Endothelial cell of umbilical vein (primary cell): ENCODE measurements around the gene TREM2. TPM values are rescaled to one million over a fixed set of nuclear protein-coding genes. Genes with fewer than 3 reads are reported as not detected.

Experiments
- BruUV-seq: library from RNA; stranded (reverse); fragments of 400-500 nt; replicated peaks from 2 replicates; lab custom pipeline; 2021; lab: Mats Ljungman, UMichigan
- CTCF ChIA-PET: fragments of 300-600, 350-600 bp; sonication (Branson Sonifier 250); formaldehyde crosslinking; loops from one replicate; lab custom pipeline; 2021; ENCODE audit warnings: antibody characterized with exemption, inconsistent platforms; lab: Charles Lee
- POLR2A ChIA-PET: fragments of 300-600, 350-600 bp; sonication (Branson Sonifier 250); formaldehyde crosslinking; loops from one replicate; lab custom pipeline; 2021; ENCODE audit warnings: antibody characterized with exemption, inconsistent platforms; lab: Charles Lee
- DNase-seq: peaks from one replicate; pipeline ENCODE4 v3.0.0-alpha.2; 2011; ENCODE audit warnings: low read depth, low spot score
- FAIRE-seq: peaks from 2 replicates; lab custom pipeline; 2011; peaks lifted over from hg19 to GRCh38; lab: Jason Lieb, UNC
- H2AFZ ChIP-seq: 2 replicates; pipeline ENCODE4 v1.6.0; 2012; ENCODE audit warnings: low read depth, low read length, control low read depth, inconsistent platforms
- H3K27ac ChIP-seq: 2 replicates; pipeline ENCODE4 v1.5.1; 2011; ENCODE audit warnings: low read depth, mild to moderate bottlenecking, control low read depth, low read length, moderate library complexity; ENCODE audit not compliant: insufficient read depth
- H3K27me3 ChIP-seq, 2 experiments: 2 replicates each; pipeline versions ENCODE4 v1.6.0 to v1.6.1; 2011; ENCODE audit warnings: low read length in 2 of 2, mixed read lengths in 1 of 2; ENCODE audit not compliant: control insufficient read depth in 2 of 2, insufficient read depth in 2 of 2
- H3K36me3 ChIP-seq, 2 experiments: 2 replicates in 1 of 2; 3 replicates in 1 of 2; pipeline ENCODE4 v1.5.1; 2011; ENCODE audit warnings: low read length in 2 of 2, mild to moderate bottlenecking in 1 of 2, moderate library complexity in 1 of 2; ENCODE audit not compliant: control insufficient read depth in 2 of 2, insufficient read depth in 2 of 2; ENCODE audit errors: extremely low read depth in 1 of 2
- H3K4me1 ChIP-seq: 3 replicates; pipeline ENCODE4 v1.5.1; 2011; ENCODE audit warnings: mild to moderate bottlenecking, low read length; ENCODE audit not compliant: control insufficient read depth, insufficient read depth; ENCODE audit errors: extremely low read depth
- H3K4me2 ChIP-seq: 2 replicates; pipeline ENCODE4 v1.6.1; 2011; ENCODE audit warnings: low read length, control low read depth, mixed read lengths; ENCODE audit not compliant: insufficient read depth
- H3K4me3 ChIP-seq, 3 experiments: fragments of 200-600 bp in 1 of 3; sonication (generic), shearing (Covaris generic) in 1 of 3; replicated peaks in 1 of 3; 2 replicates each; pipeline ENCODE4 v1.5.1; 2011 to 2016; ENCODE audit warnings: control low read depth in 3 of 3, low read length in 3 of 3, mild to moderate bottlenecking in 2 of 3, inconsistent platforms in 1 of 3, low read depth in 1 of 3, moderate library complexity in 1 of 3; ENCODE audit not compliant: insufficient read depth in 1 of 3
- H3K79me2 ChIP-seq: 2 replicates; pipeline ENCODE4 v1.6.0; 2012; ENCODE audit warnings: low read length, inconsistent platforms; ENCODE audit not compliant: control insufficient read depth, insufficient read depth
- H3K9ac ChIP-seq: replicated peaks from 2 replicates; pipeline ENCODE3; 2011; ENCODE audit warnings: low read length, control low read depth; ENCODE audit not compliant: insufficient read depth; ENCODE audit errors: extremely low read depth
- H3K9me1 ChIP-seq: replicated peaks from 3 replicates; pipeline ENCODE4 v1.6.0; 2011; ENCODE audit warnings: mild to moderate bottlenecking, low read length; ENCODE audit not compliant: control insufficient read depth, insufficient read depth; ENCODE audit errors: extremely low read depth
- H3K9me3 ChIP-seq: replicated peaks from 2 replicates; pipeline ENCODE4 v1.5.1; 2012; ENCODE audit warnings: low read length, inconsistent platforms; ENCODE audit not compliant: control insufficient read depth, insufficient read depth
- H4K20me1 ChIP-seq: replicated peaks from 2 replicates; pipeline ENCODE3; 2011; ENCODE audit warnings: mild to moderate bottlenecking, low read length; ENCODE audit not compliant: control insufficient read depth, insufficient read depth; ENCODE audit errors: extremely low read depth
- EZH2 ChIP-seq: IDR thresholded peaks from 2 replicates; pipeline ENCODE4 v1.6.1; 2012; ENCODE audit warnings: borderline replicate concordance, low read depth, mild to moderate bottlenecking, moderate library complexity, low read length, inconsistent platforms; ENCODE audit not compliant: severe bottlenecking
- FOS ChIP-seq: IDR thresholded peaks from 2 replicates; pipeline ENCODE4 v1.6.1; 2011; ENCODE audit warnings: mild to moderate bottlenecking, low read length, moderate library complexity, borderline replicate concordance; ENCODE audit not compliant: insufficient read depth
- GATA2 ChIP-seq: IDR thresholded peaks from 2 replicates; pipeline ENCODE4 v1.7.0; 2011; ENCODE audit warnings: low read depth, mild to moderate bottlenecking, moderate library complexity, mixed read lengths, low read length; ENCODE audit not compliant: insufficient read length, insufficient read depth
- JUN ChIP-seq: IDR thresholded peaks from 2 replicates; pipeline ENCODE4 v1.6.1; 2011; ENCODE audit warnings: borderline replicate concordance, low read depth; ENCODE audit not compliant: insufficient read length, insufficient read depth
- MAX ChIP-seq: IDR thresholded peaks from 2 replicates; pipeline ENCODE4 v1.6.1; 2011; ENCODE audit not compliant: insufficient read depth, insufficient read length
- MYC ChIP-seq: IDR thresholded peaks from one replicate; pipeline ENCODE4 v1.6.1; 2011; ENCODE audit warnings: mild to moderate bottlenecking, low read depth, low read length
- POLR2A ChIP-seq: IDR thresholded peaks from 2 replicates; pipeline ENCODE4 v1.6.1; 2012; ENCODE audit warnings: low read depth, mild to moderate bottlenecking, control low read depth, low read length
- POLR2AphosphoS5 ChIP-seq: IDR thresholded peaks from 2 replicates; pipeline ENCODE4 v1.6.1; 2012; ENCODE audit warnings: low read depth, mild to moderate bottlenecking, control low read depth, low read length, moderate library complexity; ENCODE audit not compliant: insufficient read depth
- dilution Hi-C: fragments of 300-500 bp; cut with MboI; formaldehyde crosslinking; loops from one replicate; pipeline ENCODE4 v1.15.0; 2019; ENCODE audit warnings: low sequenced_read_pairs; ENCODE audit not compliant: extremely low pct_ligation_motif_present
- intact Hi-C: fragments of 100-400 bp; cut with micrococcal nuclease; formaldehyde crosslinking; loops from one replicate; pipeline ENCODE4 v1.10.0; 2022
- polyA plus RNA-seq, 4 experiments: library from polyadenylated mRNA; depleted of rRNA in 3 of 4; stranded (reverse) in 3 of 4; unstranded in 1 of 4; fragments of >200 nt; gene quantifications; 2 replicates each; pipeline versions ENCODE4 v1.2.1 to v1.2.3, GENCODE V29; 2011 to 2012; ENCODE audit warnings: missing spikeins in 1 of 4
- total RNA-seq: library from RNA; stranded (reverse); gene quantifications from 2 replicates; pipeline ENCODE4 v1.2.3, GENCODE V29; 2021
- TF ChIP-seq, protein P1 (sequence below), 2 donors: IDR thresholded peaks; 1 replicate in 1 of 2; 2 replicates in 1 of 2; pipeline ENCODE4 v1.5.1; 2011; ENCODE audit warnings: low read length in 2 of 2, mild to moderate bottlenecking in 2 of 2, moderate library complexity in 2 of 2, control low read depth in 1 of 2, inconsistent platforms in 1 of 2, low read depth in 1 of 2; ENCODE audit not compliant: insufficient read depth in 1 of 2; ENCODE audit errors: extremely low read depth in 1 of 2

TREM2 gene
- total and polyA plus RNA-seq, 2 donors (not counting 3 experiments of a cell fraction or from before 2014, with no cell fraction given) = not detected

DNA sequence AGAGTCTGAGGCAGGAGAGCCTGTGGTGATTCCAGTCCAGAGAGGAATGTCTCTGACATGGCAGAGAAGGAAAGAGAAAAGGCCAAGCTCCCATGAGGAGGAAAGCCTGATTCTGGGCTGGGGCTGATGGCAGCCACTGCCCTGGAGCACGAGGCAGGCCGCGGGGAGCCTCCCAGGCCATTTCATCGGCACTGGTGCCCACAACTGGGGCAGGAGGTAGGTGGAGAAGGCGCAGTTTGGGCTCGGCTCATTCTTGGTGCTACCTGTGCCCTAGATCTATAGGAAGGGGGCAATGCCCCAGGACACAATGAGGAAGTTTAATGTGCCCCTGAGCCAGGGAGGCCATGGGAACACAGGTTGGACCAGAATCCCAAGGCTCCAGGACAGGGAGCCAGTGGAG, 6.1 kb downstream of the TREM2 start:
- CTCF ChIA-PET = no interaction called here
- TF ChIP-seq JUN (no peak), MYC (no peak), MAX (no peak), EZH2 (no peak)
- TF ChIP-seq, protein P1, sequence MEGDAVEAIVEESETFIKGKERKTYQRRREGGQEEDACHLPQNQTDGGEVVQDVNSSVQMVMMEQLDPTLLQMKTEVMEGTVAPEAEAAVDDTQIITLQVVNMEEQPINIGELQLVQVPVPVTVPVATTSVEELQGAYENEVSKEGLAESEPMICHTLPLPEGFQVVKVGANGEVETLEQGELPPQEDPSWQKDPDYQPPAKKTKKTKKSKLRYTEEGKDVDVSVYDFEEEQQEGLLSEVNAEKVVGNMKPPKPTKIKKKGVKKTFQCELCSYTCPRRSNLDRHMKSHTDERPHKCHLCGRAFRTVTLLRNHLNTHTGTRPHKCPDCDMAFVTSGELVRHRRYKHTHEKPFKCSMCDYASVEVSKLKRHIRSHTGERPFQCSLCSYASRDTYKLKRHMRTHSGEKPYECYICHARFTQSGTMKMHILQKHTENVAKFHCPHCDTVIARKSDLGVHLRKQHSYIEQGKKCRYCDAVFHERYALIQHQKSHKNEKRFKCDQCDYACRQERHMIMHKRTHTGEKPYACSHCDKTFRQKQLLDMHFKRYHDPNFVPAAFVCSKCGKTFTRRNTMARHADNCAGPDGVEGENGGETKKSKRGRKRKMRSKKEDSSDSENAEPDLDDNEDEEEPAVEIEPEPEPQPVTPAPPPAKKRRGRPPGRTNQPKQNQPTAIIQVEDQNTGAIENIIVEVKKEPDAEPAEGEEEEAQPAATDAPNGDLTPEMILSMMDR (IDR thresholded peaks at IDR 0.05; ENCODE audit: extremely low read depth in 1 of 2, insufficient read depth in 1 of 2, low read depth in 1 of 2, low read length in 2 of 2) = no peak
- no peaks in the 10 kb centered on the region for H3K4me1 ChIP-seq
- no peak overlapping the region for H3K4me3 ChIP-seq
- no peaks in the 10 kb centered on the region for H4K20me1 ChIP-seq
- H3K27me3 ChIP-seq = peaks cover 0 to 2% of the 10 kb centered on the region in 2 experiments
- POLR2A ChIA-PET = no interaction called here
- FAIRE-seq (no peak), DNase-seq (no peak)
- H3K4me2 ChIP-seq = no peak overlapping the region
- H2AFZ ChIP-seq = no peak overlapping the region
- H3K9me3 ChIP-seq = no peaks in the 10 kb centered on the region
- H3K9me1 ChIP-seq = no peaks in the 10 kb centered on the region
- BruUV-seq = no TSS peak
- intact Hi-C loops = no loop called here
- no peaks in the 10 kb centered on the region for H3K36me3 ChIP-seq
- dilution Hi-C loops = no loop called here
- H3K9ac ChIP-seq = no peak overlapping the region
- H3K27ac ChIP-seq = no peak overlapping the region
- H3K79me2 ChIP-seq = no peaks in the 10 kb centered on the region

- Histone ChIP-seq H3K27me3 (peaks cover 0 to 2% of the 10 kb centered on the region in 2 experiments), H4K20me1 (no peaks in the 10 kb centered on the region)
- CTCF ChIA-PET = no interaction called here
Observed at GRCh38 chr6:41156001-41156400, 6.9 kb downstream of the TREM2 start.

More at GRCh38 chr6:41156001-41156400, 6.9 kb downstream of the TREM2 start:
- Histone ChIP-seq H3K79me2 (no peaks in the 10 kb centered on the region), H3K4me1 (no peaks in the 10 kb centered on the region), H3K9ac (no peak overlapping the region), H3K4me2 (no peak overlapping the region), H3K27ac (no peak overlapping the region), H3K9me1 (no peaks in the 10 kb centered on the region), H3K4me3 (no peak overlapping the region), H2AFZ (no peak overlapping the region), H3K9me3 (no peaks in the 10 kb centered on the region), H3K36me3 (no peaks in the 10 kb centered on the region)
- TF ChIP-seq POLR2AphosphoS5 = no peak
- TF ChIP-seq MAX = no peak
- no peak for TF ChIP-seq MYC
- no peak for TF ChIP-seq EZH2
- TF ChIP-seq, protein P1 (IDR thresholded peaks at IDR 0.05; ENCODE audit: extremely low read depth in 1 of 2, insufficient read depth in 1 of 2, low read depth in 1 of 2, low read length in 2 of 2) = no peak
- TF ChIP-seq GATA2 = no peak
- TF ChIP-seq FOS = no peak
- TF ChIP-seq JUN = no peak
- no peak for TF ChIP-seq POLR2A
- intact Hi-C loops (no loop called here), dilution Hi-C loops (no loop called here)
- DNase-seq (no peak), FAIRE-seq (no peak)
- no TSS peak for BruUV-seq
- POLR2A ChIA-PET = no interaction called here
